Testis (tissue), 5 donors: ENCODE data around the gene GABRA4. TPM values are rescaled to one million over a fixed set of nuclear protein-coding genes. Genes with fewer than 3 reads are reported as not detected.

Source experiments
- DNase-seq: peaks from one replicate; pipeline ENCODE4 v3.0.0-alpha.2; 2019
- H3K27ac ChIP-seq, 2 donors: fragments of 200-600 bp; sonication (generic); one replicate each; pipeline ENCODE4 v1.5.1; 2019
- H3K27me3 ChIP-seq: fragments of 200-600 bp; sonication (generic); one replicate; pipeline ENCODE4 v1.5.1; 2019
- H3K36me3 ChIP-seq: fragments of 200-600 bp; sonication (generic); one replicate; pipeline ENCODE4 v1.5.1; 2017; ENCODE audit warnings: low read depth; ENCODE audit errors: missing control alignments
- H3K4me1 ChIP-seq: fragments of 200-600 bp; sonication (generic); one replicate; pipeline ENCODE4 v1.5.1; 2019
- H3K4me3 ChIP-seq, 2 donors: fragments of 200-600 bp; sonication (generic); one replicate each; pipeline ENCODE4 v1.5.1; 2017 to 2019
- H3K9me3 ChIP-seq: fragments of 200-600 bp; sonication (generic); one replicate; pipeline ENCODE4 v1.5.1; 2017
- CTCF ChIP-seq, 3 experiments: fragments of 450-650 bp in 2 of 3; fragments of 200-600 bp in 1 of 3; sonication (generic) in 1 of 3; IDR thresholded peaks; one replicate each; pipeline ENCODE4 v1.5.1; 2016 to 2019; ENCODE audit warnings: antibody characterized with exemption in 3 of 3, mild to moderate bottlenecking in 2 of 3, moderate library complexity in 1 of 3
- POLR2A ChIP-seq: fragments of 450-650 bp; IDR thresholded peaks from one replicate; pipeline ENCODE4 v1.6.1; 2017; ENCODE audit warnings: antibody characterized with exemption, mild to moderate bottlenecking, moderate library complexity
- WGBS, 2 donors: methylation state at CpG; one replicate each; pipeline ENCODE4 v1.1.5; 2018; 5-methylcytosine and 5-hydroxymethylcytosine counted together
- intact Hi-C: fragments of 100-400 bp; cut with DNase I; formaldehyde crosslinking; loops from one replicate; pipeline ENCODE4 v1.15.1; 2023; ENCODE audit warnings: low total_unique reads
- long read RNA-seq, 2 donors: transcript quantifications; one replicate each; lab custom pipeline, GENCODE V29; 2026
- polyA plus RNA-seq: library from polyadenylated mRNA; stranded (reverse); fragments of 350-450 nt; fragmentation: Illumina TruSeq; extraction: RNeasy Lipid Tissue Mini Kit (QIAGEN cat#74804); gene quantifications from one replicate; pipeline ENCODE4 v1.2.3, GENCODE V29; 2014; ENCODE audit warnings: low read depth, low replicate concordance; ENCODE audit not compliant: insufficient read depth
- total RNA-seq, 2 donors: library from RNA; depleted of rRNA; stranded (reverse); fragments of >200 nt; gene quantifications; one replicate each; pipeline ENCODE4 v1.2.3, GENCODE V29; 2016

GABRA4 gene
- under 1 TPM; 0.25 to 0.94 TPM for total RNA-seq
- polyA plus RNA-seq: 3.5 TPM
- long read RNA-seq, donor 1: 0 reads
- long read RNA-seq, donor 2: 0 reads

GRCh38 chr4:46993075-46994006, at the start of gene GABRA4:
TSS of gene GABRA4 (minus strand) at chr4:46993581. CDS start at chr4:46993424, 157 bp downstream.
- no peaks in the 10 kb centered on the region for H3K9me3 ChIP-seq
- H3K4me1 ChIP-seq: peaks cover 9% of the 10 kb centered on the region
- TF ChIP-seq POLR2A: no peak
- TF ChIP-seq CTCF (IDR thresholded peaks at IDR 0.05): no peak
- H3K4me3 ChIP-seq: peak within 1 kb of the TSS in 1 of 2 donors; percentile 33
- no peaks in the 10 kb centered on the region for H3K36me3 ChIP-seq
- intact Hi-C loops: no loop called here
- WGBS, 2 donors: 2% methylated on average over 12 to 67 of the region's 67 CpGs
- no peak within 1 kb of the TSS for H3K27ac ChIP-seq
- H3K27me3 ChIP-seq: no peaks in the 10 kb centered on the region
- no peak for DNase-seq

- Histone ChIP-seq H3K36me3 (no peaks in the 10 kb centered on the region), H3K27me3 (no peaks in the 10 kb centered on the region), H3K27ac (no peak overlapping the region), H3K4me3 (no peak overlapping the region), H3K4me1 (no peaks in the 10 kb centered on the region), H3K9me3 (no peaks in the 10 kb centered on the region)
- TF ChIP-seq POLR2A (no peak), CTCF (IDR thresholded peaks at IDR 0.05) (no peak)
- intact Hi-C loops: no loop called here
- 81 to 93% methylated on average over 3 of the region's 3 CpGs for WGBS, 2 donors
- DNase-seq: no peak
These were observed 47.4 kb upstream of the GABRA4 start for GRCh38 chr4:47040828-47041227.

- Histone ChIP-seq H3K4me3 (no peak overlapping the region), H3K4me1 (no peaks in the 10 kb centered on the region), H3K9me3 (no peaks in the 10 kb centered on the region), H3K36me3 (no peaks in the 10 kb centered on the region), H3K27ac (no peak overlapping the region), H3K27me3 (no peaks in the 10 kb centered on the region)
- WGBS, 2 donors: 89 to 94% methylated on average over 1 of the region's 1 CpG
- no peak for DNase-seq
- intact Hi-C loops: no loop called here
- no peak for TF ChIP-seq POLR2A
- TF ChIP-seq CTCF (IDR thresholded peaks at IDR 0.05): no peak
These were observed 44.9 kb upstream of the GABRA4 start for GRCh38 chr4:47038263-47038662.

- intact Hi-C loops: no loop called here
- Histone ChIP-seq H3K27ac (no peak overlapping the region), H3K4me1 (peaks cover 7% of the 10 kb centered on the region), H3K36me3 (no peaks in the 10 kb centered on the region), H3K4me3 (peak overlapping the region; percentile 27 to 43), H3K9me3 (no peaks in the 10 kb centered on the region), H3K27me3 (no peaks in the 10 kb centered on the region)
- TF ChIP-seq CTCF (IDR thresholded peaks at IDR 0.05): peak; percentile 15 to 57 (median 27)
- TF ChIP-seq POLR2A: no peak
- WGBS, 2 donors: 2% methylated on average over 38 to 47 of the region's 47 CpGs
- DNase-seq: peak; percentile 70
These were observed 39.2 kb upstream of the GABRA4 start for GRCh38 chr4:47032405-47033106.
